Effector memory CD8-positive, alpha-beta T cell (primary cell): ENCODE results near the gene TMEM9B.
A peak's percentile ranks its signal among the peaks of the same experiment; 100 is the strongest.
"Not testable (repeated sequence)": the region's sequence is repeated elsewhere in the genome, so short reads cannot be mapped to it uniquely, and the experiment has no call there.

Source experiments
- ATAC-seq: fragments of 150-1000 bp; cut with Tn5 transposase; replicated peaks from 2 replicates; pipeline ENCODE4 v1.10.0; 2021; ENCODE audit warnings: mild to moderate bottlenecking, moderate library complexity
- DNase-seq, 3 experiments: peaks; one replicate each; pipeline ENCODE4 v3.0.0; 2021
- H3K27ac Mint-ChIP-seq, 2 donors: one replicate each; pipeline ENCODE4 v1.8.0; 2022; ENCODE audit warnings: mild to moderate bottlenecking in 2 of 2, mixed read lengths in 2 of 2, moderate library complexity in 2 of 2
- H3K27me3 Mint-ChIP-seq, 2 donors: one replicate each; pipeline ENCODE4 v1.8.0; 2022; ENCODE audit warnings: mixed read lengths in 2 of 2
- H3K36me3 Mint-ChIP-seq: one replicate; pipeline ENCODE4 v1.8.0; 2022; ENCODE audit warnings: mild to moderate bottlenecking, moderate library complexity, mixed read lengths; ENCODE audit not compliant: insufficient read depth
- H3K4me1 Mint-ChIP-seq, 2 donors: one replicate each; pipeline ENCODE4 v1.8.0; 2022; ENCODE audit warnings: low read depth in 2 of 2, mixed read lengths in 2 of 2
- H3K4me3 Mint-ChIP-seq, 2 donors: one replicate each; pipeline ENCODE4 v1.8.0; 2022; ENCODE audit warnings: mild to moderate bottlenecking in 2 of 2, mixed read lengths in 2 of 2, moderate library complexity in 2 of 2
- H3K9me3 Mint-ChIP-seq, 2 donors: one replicate each; pipeline ENCODE4 v1.8.0; 2022; ENCODE audit warnings: mixed read lengths in 2 of 2
- total RNA-seq, 9 experiments: gene quantifications; one replicate each; lab custom pipeline; 2026; lab: John Stamatoyannopoulos, UW

TMEM9B gene
- 18.8 to 70.2 (median 52.3) reads per million in 9 experiments for total RNA-seq

GRCh38 chr11:8964324-8965320 is at the start of gene TMEM9B:
TSS of gene TMEM9B (minus strand) at chr11:8964442. CDS start at chr11:8964313, 129 bp downstream.
- Mint-ChIP-seq H3K4me1 (peaks cover 18 to 29% of the 10 kb centered on the region in 2 donors), H3K27ac (peak within 1 kb of the TSS; percentile 96), H3K36me3 (peaks cover 6% of the 10 kb centered on the region), H3K9me3 (no peaks in the 10 kb centered on the region), H3K4me3 (peak within 1 kb of the TSS; percentile 90 to 95), H3K27me3 (no peaks in the 10 kb centered on the region)
- DNase-seq (peak; percentile 60), ATAC-seq (peak; percentile 78)

- DNase-seq, result no peak
- no peaks in the 10 kb centered on the region for H3K36me3 Mint-ChIP-seq
- H3K4me3 Mint-ChIP-seq, result no peak overlapping the region
- no peak overlapping the region for H3K27ac Mint-ChIP-seq
- H3K4me1 Mint-ChIP-seq, result peaks cover 0 to 2% of the 10 kb centered on the region in 2 donors
- no peaks in the 10 kb centered on the region for H3K9me3 Mint-ChIP-seq
- peaks cover 5 to 10% of the 10 kb centered on the region in 2 donors for H3K27me3 Mint-ChIP-seq
- ATAC-seq, result no peak
Observed at GRCh38 chr11:9013373-9013772, 49.1 kb upstream of the TMEM9B start.

GRCh38 chr11:9009538-9009937 is 45.3 kb upstream of the TMEM9B start:
- H3K9me3 Mint-ChIP-seq, H3K27ac Mint-ChIP-seq, ATAC-seq, H3K4me3 Mint-ChIP-seq, H3K4me1 Mint-ChIP-seq, H3K36me3 Mint-ChIP-seq, DNase-seq: not testable (repeated sequence)
- peaks cover 5 to 10% of the 10 kb centered on the region in 2 donors for H3K27me3 Mint-ChIP-seq

- H3K36me3 Mint-ChIP-seq, result no peaks in the 10 kb centered on the region
- H3K9me3 Mint-ChIP-seq, result no peaks in the 10 kb centered on the region
- H3K4me3 Mint-ChIP-seq, result no peak overlapping the region
- ATAC-seq, result no peak
- peaks cover 0 to 7% of the 10 kb centered on the region in 2 donors for H3K4me1 Mint-ChIP-seq
- H3K27me3 Mint-ChIP-seq, result peaks cover 5 to 10% of the 10 kb centered on the region in 2 donors
- no peak for DNase-seq
- no peak overlapping the region for H3K27ac Mint-ChIP-seq
Observed at GRCh38 chr11:9008661-9009060, 44.4 kb upstream of the TMEM9B start.

- Mint-ChIP-seq H3K36me3 (peaks cover 3% of the 10 kb centered on the region), H3K27me3 (peaks cover 4 to 5% of the 10 kb centered on the region in 2 donors), H3K4me1 (peaks cover 3 to 10% of the 10 kb centered on the region in 2 donors), H3K27ac (no peak overlapping the region), H3K4me3 (no peak overlapping the region), H3K9me3 (no peaks in the 10 kb centered on the region)
- no peak for ATAC-seq
- DNase-seq, result no peak
Observed at GRCh38 chr11:9008011-9008550, 43.8 kb upstream of the TMEM9B start.

- Mint-ChIP-seq H3K4me3 (peak overlapping the region; percentile 49 to 83), H3K27ac (peak overlapping the region in 1 of 2 donors; percentile 20), H3K4me1 (peaks cover 4 to 13% of the 10 kb centered on the region in 2 donors), H3K27me3 (peaks cover 4% of the 10 kb centered on the region in 2 donors), H3K9me3 (no peaks in the 10 kb centered on the region), H3K36me3 (peaks cover 3% of the 10 kb centered on the region)
- DNase-seq (no peak), ATAC-seq (no peak)
Observed at GRCh38 chr11:9005087-9005486, 40.8 kb upstream of the TMEM9B start.

GRCh38 chr11:9004183-9004926 is 40.1 kb upstream of the TMEM9B start:
- Mint-ChIP-seq H3K4me1 (peaks cover 4 to 13% of the 10 kb centered on the region in 2 donors), H3K9me3 (no peaks in the 10 kb centered on the region), H3K4me3 (peak overlapping the region; percentile 49 to 83), H3K27me3 (peaks cover 10 to 11% of the 10 kb centered on the region in 2 donors), H3K36me3 (peaks cover 3% of the 10 kb centered on the region), H3K27ac (peak overlapping the region in 1 of 2 donors; percentile 20)
- ATAC-seq (peak; percentile 4), DNase-seq (peak in 2 of 3 experiments; percentile 8 to 15)

- peak; percentile 88 for ATAC-seq
- Mint-ChIP-seq H3K36me3 (peaks cover 3% of the 10 kb centered on the region), H3K27me3 (peaks cover 15 to 18% of the 10 kb centered on the region in 2 donors), H3K27ac (peak within 1 kb of the TSS in 1 of 2 donors; percentile 70), H3K4me3 (peak within 1 kb of the TSS; percentile 82 to 83), H3K4me1 (peaks cover 4 to 13% of the 10 kb centered on the region in 2 donors), H3K9me3 (no peaks in the 10 kb centered on the region)
- DNase-seq, result peak; percentile 78 to 82 (median 80)
Observed at GRCh38 chr11:9003573-9004182, 39.4 kb upstream of the TMEM9B start, which contains the start of gene NRIP3. TSS of gene NRIP3 (minus strand) at chr11:9004001. CDS start at chr11:9003935, 66 bp downstream.

GRCh38 chr11:9002920-9003572 is 38.8 kb upstream of the TMEM9B start:
- Mint-ChIP-seq H3K27me3 (peaks cover 15 to 19% of the 10 kb centered on the region in 2 donors), H3K4me3 (peak overlapping the region; percentile 82 to 83), H3K4me1 (peaks cover 4 to 13% of the 10 kb centered on the region in 2 donors), H3K27ac (peak overlapping the region in 1 of 2 donors; percentile 70), H3K9me3 (no peaks in the 10 kb centered on the region), H3K36me3 (peaks cover 3% of the 10 kb centered on the region)
- DNase-seq (no peak), ATAC-seq (no peak)

GRCh38 chr11:9001736-9002135 is 37.5 kb upstream of the TMEM9B start:
- H3K4me3 Mint-ChIP-seq, result peak overlapping the region in 1 of 2 donors; percentile 34
- peaks cover 4 to 13% of the 10 kb centered on the region in 2 donors for H3K4me1 Mint-ChIP-seq
- H3K27me3 Mint-ChIP-seq, result peaks cover 15 to 19% of the 10 kb centered on the region in 2 donors
- peak; percentile 22 for ATAC-seq
- peak overlapping the region in 1 of 2 donors; percentile 59 for H3K27ac Mint-ChIP-seq
- peak in 1 of 3 experiments; percentile 23 for DNase-seq
- peaks cover 3% of the 10 kb centered on the region for H3K36me3 Mint-ChIP-seq
- H3K9me3 Mint-ChIP-seq, result no peaks in the 10 kb centered on the region

- Mint-ChIP-seq H3K36me3 (no peaks in the 10 kb centered on the region), H3K4me3 (no peak overlapping the region), H3K27me3 (peaks cover 15 to 19% of the 10 kb centered on the region in 2 donors), H3K9me3 (no peaks in the 10 kb centered on the region), H3K27ac (no peak overlapping the region), H3K4me1 (peaks cover 0 to 3% of the 10 kb centered on the region in 2 donors)
- no peak for DNase-seq
- no peak for ATAC-seq
Observed at GRCh38 chr11:8998017-8998416, 33.8 kb upstream of the TMEM9B start.

GRCh38 chr11:8997451-8997850 is 33.2 kb upstream of the TMEM9B start:
- peaks cover 0 to 3% of the 10 kb centered on the region in 2 donors for H3K4me1 Mint-ChIP-seq
- no peaks in the 10 kb centered on the region for H3K9me3 Mint-ChIP-seq
- no peaks in the 10 kb centered on the region for H3K36me3 Mint-ChIP-seq
- ATAC-seq (no peak), DNase-seq (no peak)
- peaks cover 15 to 19% of the 10 kb centered on the region in 2 donors for H3K27me3 Mint-ChIP-seq
- no peak overlapping the region for H3K4me3 Mint-ChIP-seq
- no peak overlapping the region for H3K27ac Mint-ChIP-seq
